ENCODE data around the gene SCOC. TPM values are rescaled to one million over a fixed set of nuclear protein-coding genes. Genes with fewer than 3 reads are reported as not detected.

The SCOC gene
- total RNA-seq = 18.5 TPM

- peak; percentile 95 for ATAC-seq
These were observed at the start of gene SCOC for GRCh38 chr4:140373328-140374129. SCOC (plus strand) TSS chr4:140373646; CDS start chr4:140379171, 5,525 bp downstream.

GRCh38 chr4:140326395-140326993 lies 47.0 kb upstream of the SCOC start:
- peak; percentile 83 for ATAC-seq
- DNase-seq (ENCODE audit: low spot score) = no peak

More at GRCh38 chr4:140373328-140374129, at the start of gene SCOC:
- DNase-seq (ENCODE audit: low spot score) = peak; percentile 100

- ATAC-seq = peak; percentile 74
- no peak for DNase-seq (ENCODE audit: low spot score)
These were observed 43.0 kb upstream of the SCOC start for GRCh38 chr4:140330311-140330900.

GRCh38 chr4:140331245-140331644 lies 42.2 kb upstream of the SCOC start:
- DNase-seq (ENCODE audit: low spot score) = no peak
- ATAC-seq = no peak

- DNase-seq (ENCODE audit: low spot score) (no peak), ATAC-seq (no peak)
These were observed 41.6 kb upstream of the SCOC start for GRCh38 chr4:140331876-140332275.

GRCh38 chr4:140332734-140333133 lies 40.7 kb upstream of the SCOC start:
- ATAC-seq (no peak), DNase-seq (ENCODE audit: low spot score) (no peak)

- no peak for ATAC-seq
These were observed 39.9 kb upstream of the SCOC start for GRCh38 chr4:140333523-140333922.

GRCh38 chr4:140335076-140335475 lies 38.4 kb upstream of the SCOC start:
- no peak for ATAC-seq

More at GRCh38 chr4:140333523-140333922, 39.9 kb upstream of the SCOC start:
- no peak for DNase-seq (ENCODE audit: low spot score)

GRCh38 chr4:140336730-140337129 lies 36.7 kb upstream of the SCOC start:
- ATAC-seq (no peak), DNase-seq (ENCODE audit: low spot score) (no peak)

More at GRCh38 chr4:140335076-140335475, 38.4 kb upstream of the SCOC start:
- DNase-seq (ENCODE audit: low spot score) = no peak

- DNase-seq (ENCODE audit: low spot score) = no peak
- no peak for ATAC-seq
These were observed 30.8 kb upstream of the SCOC start for GRCh38 chr4:140342620-140343019.

- ATAC-seq (peak; percentile 87), DNase-seq (ENCODE audit: low spot score) (peak; percentile 51)
These were observed 30.1 kb upstream of the SCOC start for GRCh38 chr4:140343303-140343702.

- no peak for DNase-seq (ENCODE audit: low spot score)
- peak; percentile 37 for ATAC-seq
These were observed 29.3 kb upstream of the SCOC start for GRCh38 chr4:140344101-140344500.

GRCh38 chr4:140344621-140345020 lies 28.8 kb upstream of the SCOC start:
- no peak for ATAC-seq
- no peak for DNase-seq (ENCODE audit: low spot score)

GRCh38 chr4:140346136-140346535 lies 27.3 kb upstream of the SCOC start:
- DNase-seq (ENCODE audit: low spot score) = no peak
- ATAC-seq = no peak

GRCh38 chr4:140349816-140350215 lies 23.6 kb upstream of the SCOC start:
- no peak for ATAC-seq

GRCh38 chr4:140351093-140352075 lies 22.1 kb upstream of the SCOC start:
- DNase-seq (ENCODE audit: low spot score) (no peak), ATAC-seq (no peak)

More at GRCh38 chr4:140349816-140350215, 23.6 kb upstream of the SCOC start:
- DNase-seq (ENCODE audit: low spot score) = no peak

- ATAC-seq (no peak), DNase-seq (ENCODE audit: low spot score) (no peak)
These were observed 19.7 kb upstream of the SCOC start for GRCh38 chr4:140353786-140354185.

- DNase-seq (ENCODE audit: low spot score) = no peak
- peak; percentile 64 for ATAC-seq
These were observed 18.2 kb upstream of the SCOC start for GRCh38 chr4:140355288-140355687.

- ATAC-seq = no peak
- no peak for DNase-seq (ENCODE audit: low spot score)
These were observed 15.6 kb upstream of the SCOC start for GRCh38 chr4:140357868-140358267.

- DNase-seq (ENCODE audit: low spot score) (no peak), ATAC-seq (no peak)
These were observed 15.2 kb upstream of the SCOC start for GRCh38 chr4:140358281-140358680.
